PC-9 (cell line): ENCODE data around the gene ZSCAN26. TPM values are rescaled to one million over a fixed set of nuclear protein-coding genes. Genes with fewer than 3 reads are reported as not detected.

Source experiments
- BruUV-seq: library from RNA; stranded (reverse); fragments of 400-500 nt; replicated peaks from 2 replicates; lab custom pipeline; 2021; lab: Mats Ljungman, UMichigan
- CTCF ChIA-PET: fragments of 300-600 bp; sonication (Branson Sonifier 250); formaldehyde crosslinking; loops from one replicate; lab custom pipeline; 2022; ENCODE audit warnings: antibody characterized with exemption; lab: Charles Lee
- POLR2A ChIA-PET: fragments of 300-600 bp; sonication (Branson Sonifier 250); formaldehyde crosslinking; loops from one replicate; lab custom pipeline; 2022; ENCODE audit warnings: antibody characterized with exemption; ENCODE audit not compliant: unreplicated experiment; lab: Charles Lee
- DNase-seq, 2 experiments: peaks; one replicate each; pipeline versions ENCODE4 v3.0.0 to v3.0.0-alpha.2; 2015 to 2022; ENCODE audit warnings: mixed read lengths in 1 of 2
- H2AFZ ChIP-seq: fragments of 200-600 bp; sonication (generic); 2 replicates; pipeline ENCODE4 v1.8.1; 2017; ENCODE audit warnings: antibody characterized with exemption
- H3F3A ChIP-seq: fragments of 200-600 bp; sonication (generic); 2 replicates; pipeline ENCODE4 v1.8.1; 2017; ENCODE audit warnings: antibody characterized with exemption, mild to moderate bottlenecking, low read depth; ENCODE audit not compliant: insufficient read depth
- H3K27ac ChIP-seq: fragments of 200-600 bp; sonication (generic); 2 replicates; pipeline ENCODE4 v1.6.1; 2016; ENCODE audit warnings: mixed run types
- H3K27me3 ChIP-seq: fragments of 200-600 bp; sonication (generic); 2 replicates; pipeline ENCODE4 v1.6.1; 2016; ENCODE audit warnings: low read depth, mixed run types; ENCODE audit not compliant: insufficient read depth
- H3K36me3 ChIP-seq: fragments of 200-600 bp; sonication (generic); 2 replicates; pipeline ENCODE4 v1.6.1; 2016; ENCODE audit warnings: low read depth, mixed run types
- H3K4me1 ChIP-seq: fragments of 200-600 bp; sonication (generic); replicated peaks from 2 replicates; pipeline ENCODE4 v1.6.1; 2016; ENCODE audit warnings: mixed run types; ENCODE audit not compliant: insufficient read depth
- H3K4me2 ChIP-seq: fragments of 200-600 bp; sonication (generic); 2 replicates; pipeline ENCODE4 v1.6.1; 2017; ENCODE audit warnings: mixed run types
- H3K4me3 ChIP-seq: fragments of 200-600 bp; sonication (generic); 2 replicates; pipeline ENCODE4 v1.6.1; 2016; ENCODE audit warnings: mixed run types
- H3K79me2 ChIP-seq: fragments of 200-600 bp; sonication (generic); 2 replicates; pipeline ENCODE4 v1.6.1; 2017; ENCODE audit warnings: low read depth, mixed run types
- H3K9me2 ChIP-seq: fragments of 200-600 bp; sonication (generic); 2 replicates; pipeline ENCODE4 v1.8.1; 2017; ENCODE audit warnings: mild to moderate bottlenecking; ENCODE audit not compliant: insufficient read depth
- H3K9me3 ChIP-seq: fragments of 200-600 bp; sonication (generic); 2 replicates; pipeline ENCODE4 v1.8.1; 2016; ENCODE audit warnings: low read depth; ENCODE audit not compliant: insufficient read depth
- H4K20me1 ChIP-seq: fragments of 200-600 bp; sonication (generic); 2 replicates; pipeline ENCODE4 v1.8.1; 2017; ENCODE audit not compliant: insufficient read depth
- CTCF ChIP-seq: fragments of 200-600 bp; sonication (generic); conservative IDR thresholded peaks from 2 replicates; pipeline ENCODE4 v1.6.1; 2017; ENCODE audit warnings: mixed run types, antibody characterized with exemption, mild to moderate bottlenecking, moderate library complexity
- EZH2 ChIP-seq: fragments of 200-600 bp; sonication (generic); IDR thresholded peaks from 2 replicates; pipeline ENCODE4 v1.8.0; 2017; ENCODE audit warnings: antibody characterized with exemption, low read depth
- intact Hi-C: fragments of 100-400 bp; cut with micrococcal nuclease; formaldehyde crosslinking; loops from one replicate; pipeline ENCODE4 v1.10.0; 2022; ENCODE audit not compliant: unreplicated experiment
- total RNA-seq: library from RNA; stranded (reverse); gene quantifications from 2 replicates; pipeline ENCODE4 v1.2.3, GENCODE V29; 2021

Gene ZSCAN26
- total RNA-seq, 1 experiment from 2014 or later, result 14.8 TPM

GRCh38 chr6:28248916-28249315, 18.0 kb upstream of the ZSCAN26 start:
- Histone ChIP-seq H3K27ac (no peak overlapping the region), H3K36me3 (0 out of 2 replicates have a peak, but pooled peaks cover 7% of the 10 kb centered on the region), H3K4me1 (peaks cover 19% of the 10 kb centered on the region), H3K79me2 (peaks cover 17% of the 10 kb centered on the region), H3K4me2 (no peak overlapping the region), H3K4me3 (no peak overlapping the region), H3F3A (no peaks in the 10 kb centered on the region), H4K20me1 (no peaks in the 10 kb centered on the region), H3K9me2 (no peaks in the 10 kb centered on the region), H2AFZ (no peak overlapping the region), H3K9me3 (0 out of 2 replicates have a peak, but pooled peaks cover 2% of the 10 kb centered on the region), H3K27me3 (no peaks in the 10 kb centered on the region)
- intact Hi-C loops, result no loop called here
- TF ChIP-seq CTCF (no peak), EZH2 (no peak)
- DNase-seq, result no peak
- no TSS peak for BruUV-seq
- ChIA-PET CTCF (no interaction called here), POLR2A (no interaction called here)

- Histone ChIP-seq H3K79me2 (peaks cover 17% of the 10 kb centered on the region), H2AFZ (no peak overlapping the region), H3K9me3 (0 out of 2 replicates have a peak, but pooled peaks cover 2% of the 10 kb centered on the region), H3K36me3 (0 out of 2 replicates have a peak, but pooled peaks cover 7% of the 10 kb centered on the region), H3K27ac (no peak overlapping the region), H3F3A (no peaks in the 10 kb centered on the region), H3K9me2 (no peaks in the 10 kb centered on the region), H3K27me3 (no peaks in the 10 kb centered on the region), H4K20me1 (no peaks in the 10 kb centered on the region), H3K4me1 (peaks cover 19% of the 10 kb centered on the region), H3K4me2 (peak overlapping the region; percentile 96), H3K4me3 (peak overlapping the region; percentile 99)
- no TSS peak for BruUV-seq
- ChIA-PET CTCF (no interaction called here), POLR2A (no interaction called here)
- DNase-seq, result no peak
- TF ChIP-seq CTCF, result no peak
- TF ChIP-seq EZH2, result no peak
- intact Hi-C loops, result no loop called here
These were observed 16.2 kb upstream of the ZSCAN26 start for GRCh38 chr6:28250747-28251146.

- Histone ChIP-seq H3K27me3 (no peaks in the 10 kb centered on the region), H3K36me3 (0 out of 2 replicates have a peak, but pooled peaks cover 6% of the 10 kb centered on the region), H3K79me2 (peaks cover 17% of the 10 kb centered on the region), H3K27ac (no peak overlapping the region), H3K9me3 (0 out of 2 replicates have a peak, but pooled peaks cover 2% of the 10 kb centered on the region), H3F3A (no peaks in the 10 kb centered on the region), H2AFZ (peak overlapping the region; percentile 99), H3K4me1 (peaks cover 19% of the 10 kb centered on the region), H4K20me1 (no peaks in the 10 kb centered on the region), H3K4me3 (peak overlapping the region; percentile 99), H3K9me2 (no peaks in the 10 kb centered on the region), H3K4me2 (peak overlapping the region; percentile 96)
- POLR2A ChIA-PET, result interaction anchor here (0.7 to 1.0 kb wide), 2 partner anchors 15 to 30 kb away, joined by 4 read pairs; partner anchors contain the start of genes PGBD1 and ZSCAN26
- BruUV-seq, result TSS peak; percentile 58
- no peak for DNase-seq
- no peak for TF ChIP-seq EZH2
- TF ChIP-seq CTCF, result no peak
- CTCF ChIA-PET, result interaction anchor here (1.0 kb wide), 1 partner anchor 104 kb away, joined by 3 read pairs; no protein-coding TSS in a partner anchor
- intact Hi-C loops, result loop anchor here (1.0 to 2.0 kb wide), 4 partner anchors 16 to 131 kb away; partner anchors contain the start of genes ZSCAN26 and ZSCAN9
These were observed 15.3 kb upstream of the ZSCAN26 start for GRCh38 chr6:28251661-28252008.
